ENCODE data around the gene MPZL1. TPM values are rescaled to one million over a fixed set of nuclear protein-coding genes. Genes with fewer than 3 reads are reported as not detected.

The MPZL1 gene
- total and polyA plus RNA-seq, 2 of the 8 experiments (the other 6 are each of a cell fraction or from before 2014, with no cell fraction given): 37.8 to 120 TPM

DNA sequence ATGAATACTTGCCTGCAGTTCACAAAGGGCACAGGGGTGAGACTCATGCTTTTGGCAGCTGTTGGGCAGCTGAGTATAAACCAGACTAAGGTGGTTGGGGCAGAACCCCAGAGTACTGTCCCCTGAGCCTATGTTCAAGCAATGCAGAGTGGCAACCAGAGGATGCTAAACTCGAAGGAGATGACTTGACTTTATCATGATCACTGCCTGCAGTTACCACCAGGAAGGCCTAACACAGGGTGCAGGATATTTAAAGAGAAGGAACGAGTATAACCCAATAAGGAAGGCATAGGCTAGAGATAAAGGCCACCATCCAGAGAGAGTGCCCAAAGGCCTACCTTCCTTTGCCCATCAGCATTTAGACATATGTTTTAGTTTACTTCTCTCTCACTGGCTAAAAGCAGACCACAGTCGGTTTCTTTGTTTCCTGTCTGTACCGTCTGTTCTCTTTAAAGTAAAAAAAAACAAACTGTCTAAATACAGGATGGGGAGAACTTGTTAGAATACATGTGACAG lies 83.3 kb downstream of the MPZL1 start:
- Histone ChIP-seq H3K4ac (replicated peaks; ENCODE audit: insufficient read length, low read depth, low read length) (no peak overlapping the region), H4K91ac (replicated peaks; ENCODE audit: insufficient read length, low read length) (no peak overlapping the region), H2AK5ac (ENCODE audit: low read depth, low read length) (no peak overlapping the region), H3K9ac (replicated peaks in 1 of 4; ENCODE audit: extremely low read depth in 1 of 4, low read depth in 3 of 4, low read length in 3 of 4) (no peak overlapping the region), H3K14ac (ENCODE audit: insufficient read length) (no peak overlapping the region), H3K23ac (ENCODE audit: insufficient read length) (no peak overlapping the region), H2BK20ac (ENCODE audit: low read length) (no peak overlapping the region), H3K56ac (replicated peaks; ENCODE audit: insufficient read length, low read depth, low read length) (no peak overlapping the region), H2BK5ac (ENCODE audit: low read depth, low read length) (no peak overlapping the region), H3K4me3 (ENCODE audit: extremely low read depth in 1 of 4, insufficient read depth in 2 of 4, low read depth in 3 of 4, low read length in 4 of 4) (no peak overlapping the region), H4K5ac (ENCODE audit: insufficient read length, low read depth, low read length) (no peak overlapping the region), H3K18ac (ENCODE audit: extremely low read depth, low read length) (no peak overlapping the region), H2BK120ac (replicated peaks; ENCODE audit: low read depth, low read length) (no peak overlapping the region), H3K27ac (ENCODE audit: low read depth, low read length) (no peak overlapping the region), H3K79me2 (ENCODE audit: control insufficient read depth in 1 of 2, insufficient read depth in 2 of 2, low read length in 2 of 2) (no peaks in the 10 kb centered on the region), H3K4me2 (ENCODE audit: insufficient read depth in 1 of 2, low read depth in 2 of 2, low read length in 2 of 2) (no peak overlapping the region), H2BK15ac (ENCODE audit: low read length) (no peak overlapping the region), H3K9me3 (ENCODE audit: insufficient read depth in 2 of 2, low read depth in 1 of 2, low read length in 1 of 2) (peaks cover 14% of the 10 kb centered on the region in 2 experiments), H3K23me2 (ENCODE audit: low read depth, low read length) (no peaks in the 10 kb centered on the region), H2BK12ac (ENCODE audit: low read depth, low read length) (no peak overlapping the region), H3K79me1 (ENCODE audit: low read depth, low read length) (no peaks in the 10 kb centered on the region), H3K4me1 (replicated peaks in 1 of 4; ENCODE audit: control insufficient read depth in 3 of 4, insufficient read depth in 4 of 4, low read length in 3 of 4) (no peaks in the 10 kb centered on the region), H3K27me3 (replicated peaks in 1 of 4; ENCODE audit: control insufficient read depth in 3 of 4, extremely low read depth in 1 of 4, insufficient read depth in 3 of 4, low read length in 3 of 4) (no peaks in the 10 kb centered on the region), H4K8ac (ENCODE audit: extremely low read depth, insufficient read depth, low read length) (no peak overlapping the region), H4K20me1 (replicated peaks in 1 of 2; ENCODE audit: control insufficient read depth in 1 of 2, insufficient read depth in 2 of 2, low read length in 2 of 2) (no peaks in the 10 kb centered on the region), H3K36me3 (ENCODE audit: control insufficient read depth in 2 of 4, insufficient read depth in 4 of 4, low read length in 3 of 4) (no peaks in the 10 kb centered on the region; a peak in 2 of 8 replicates), H2AFZ (ENCODE audit: low read length) (no peak overlapping the region)
- ChIA-PET CTCF (ENCODE audit: partially characterized antibody) (interaction anchor here (0.6 to 2.8 kb wide), 3 partner anchors 13 to 277 kb away, joined by 3 to 16 read pairs (median 4); no protein-coding TSS in a partner anchor), POLR2A (ENCODE audit: partially characterized antibody) (no interaction called here)
- WGBS, 2 experiments (ENCODE audit: extremely low coverage in 1 of 2, insufficient coverage in 1 of 2, insufficient read length in 1 of 2, insufficient replicate concordance in 2 of 2, low coverage in 1 of 2, low lambda C conversion rate in 2 of 2, missing lambda C conversion rate in 1 of 2): 84% methylated on average over 4 of the region's 4 CpGs; no CpG with 5 or more reads in 1 of the 2 experiments
- FAIRE-seq (no peak), DNase-seq (ENCODE audit: low read depth in 1 of 2, low spot score in 2 of 2) (no peak)
- TF ChIP-seq EP300 (IDR thresholded peaks at IDR 0.05; ENCODE audit: borderline replicate concordance in 1 of 2, low read depth in 2 of 2, low read length in 2 of 2) (no peak), CBX8 (IDR thresholded peaks at IDR 0.05; ENCODE audit: borderline replicate concordance, low read depth, low read length) (no peak), GTF2F1 (IDR thresholded peaks at IDR 0.05; ENCODE audit: borderline replicate concordance, low read depth, low read length) (no peak), SP4 (IDR thresholded peaks at IDR 0.05; ENCODE audit: low read length) (no peak)
- TF ChIP-seq, protein P1, sequence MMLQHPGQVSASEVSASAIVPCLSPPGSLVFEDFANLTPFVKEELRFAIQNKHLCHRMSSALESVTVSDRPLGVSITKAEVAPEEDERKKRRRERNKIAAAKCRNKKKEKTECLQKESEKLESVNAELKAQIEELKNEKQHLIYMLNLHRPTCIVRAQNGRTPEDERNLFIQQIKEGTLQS (IDR thresholded peaks at IDR 0.05; ENCODE audit: insufficient read depth, low read depth, low read length): no peak
